H1 (cell line): ENCODE results near the gene KPNA3.

Source experiments
- CBX5 ChIP-seq: fragments of 300-800, 300-1000 bp; sonication (generic); IDR thresholded peaks from 2 replicates; pipeline ENCODE4 v1.7.1; 2016; ENCODE audit warnings: antibody characterized with exemption, low read length, low read depth
- CEBPB ChIP-seq: IDR thresholded peaks from 2 replicates; pipeline ENCODE4 v1.6.1; 2012; ENCODE audit warnings: low read depth, low read length
- EGR1 ChIP-seq: IDR thresholded peaks from 2 replicates; pipeline ENCODE4 v1.6.1; 2011; ENCODE audit warnings: low read depth, low read length, borderline replicate concordance
- HDAC6 ChIP-seq: IDR thresholded peaks from one replicate; pipeline ENCODE4 v1.7.1; 2012; ENCODE audit warnings: low read depth, mild to moderate bottlenecking, inconsistent platforms, low read length, moderate library complexity
- MAFK ChIP-seq: IDR thresholded peaks from 2 replicates; pipeline ENCODE4 v1.6.1; 2012; ENCODE audit warnings: low read depth, mild to moderate bottlenecking, improper control_type of control experiment, low read length
- POLR2A ChIP-seq, 2 experiments: IDR thresholded peaks; 1 replicate in 1 of 2; 2 replicates in 1 of 2; pipeline ENCODE4 v1.6.1; 2011; ENCODE audit warnings: low read depth in 2 of 2, low read length in 2 of 2, mild to moderate bottlenecking in 2 of 2; ENCODE audit errors: control extremely low read depth in 1 of 2
- RNF2 ChIP-seq: fragments of 200-900, 300-1000 bp; sonication (generic); IDR thresholded peaks from 2 replicates; pipeline ENCODE4 v1.7.1; 2016; ENCODE audit warnings: borderline replicate concordance, low read depth, mild to moderate bottlenecking, antibody characterized with exemption, low read length; ENCODE audit not compliant: poor library complexity, severe bottlenecking; ENCODE audit errors: missing control alignments
- YY1 ChIP-seq: IDR thresholded peaks from 2 replicates; pipeline ENCODE4 v1.6.1; 2011; ENCODE audit warnings: low read depth, mild to moderate bottlenecking, low read length
- TF ChIP-seq, protein P1 (sequence below), 3 experiments: IDR thresholded peaks; 1 replicate in 2 of 3; 2 replicates in 1 of 3; pipeline versions ENCODE4 v1.5.1 to v1.6.1; 2011; ENCODE audit warnings: low read length in 3 of 3, mild to moderate bottlenecking in 3 of 3, inconsistent platforms in 2 of 3, low read depth in 1 of 3, moderate library complexity in 1 of 3; ENCODE audit not compliant: insufficient read depth in 1 of 3; ENCODE audit errors: control extremely low read depth in 1 of 3

DNA sequence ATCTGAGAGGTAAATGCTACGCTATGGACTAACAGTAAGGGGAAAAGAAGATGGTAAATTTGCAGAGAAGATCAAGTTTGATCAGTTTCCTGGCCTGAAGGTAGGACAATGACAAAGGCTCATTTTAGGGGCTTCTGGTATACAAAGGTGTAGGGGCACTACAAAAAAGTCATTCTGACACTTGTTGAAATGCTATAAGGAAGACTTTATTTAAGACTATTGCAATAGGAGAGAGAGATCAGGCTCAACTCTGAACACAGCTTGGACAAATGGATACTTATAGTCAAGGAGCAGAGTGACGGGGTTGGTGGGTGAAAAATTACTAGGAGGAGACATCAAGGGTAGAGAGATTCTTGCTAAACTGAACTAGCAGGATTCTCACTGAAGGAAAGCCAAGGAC, 37.2 kb upstream of the KPNA3 start:
- TF ChIP-seq, protein P1, sequence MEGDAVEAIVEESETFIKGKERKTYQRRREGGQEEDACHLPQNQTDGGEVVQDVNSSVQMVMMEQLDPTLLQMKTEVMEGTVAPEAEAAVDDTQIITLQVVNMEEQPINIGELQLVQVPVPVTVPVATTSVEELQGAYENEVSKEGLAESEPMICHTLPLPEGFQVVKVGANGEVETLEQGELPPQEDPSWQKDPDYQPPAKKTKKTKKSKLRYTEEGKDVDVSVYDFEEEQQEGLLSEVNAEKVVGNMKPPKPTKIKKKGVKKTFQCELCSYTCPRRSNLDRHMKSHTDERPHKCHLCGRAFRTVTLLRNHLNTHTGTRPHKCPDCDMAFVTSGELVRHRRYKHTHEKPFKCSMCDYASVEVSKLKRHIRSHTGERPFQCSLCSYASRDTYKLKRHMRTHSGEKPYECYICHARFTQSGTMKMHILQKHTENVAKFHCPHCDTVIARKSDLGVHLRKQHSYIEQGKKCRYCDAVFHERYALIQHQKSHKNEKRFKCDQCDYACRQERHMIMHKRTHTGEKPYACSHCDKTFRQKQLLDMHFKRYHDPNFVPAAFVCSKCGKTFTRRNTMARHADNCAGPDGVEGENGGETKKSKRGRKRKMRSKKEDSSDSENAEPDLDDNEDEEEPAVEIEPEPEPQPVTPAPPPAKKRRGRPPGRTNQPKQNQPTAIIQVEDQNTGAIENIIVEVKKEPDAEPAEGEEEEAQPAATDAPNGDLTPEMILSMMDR (IDR thresholded peaks at IDR 0.05; ENCODE audit: control extremely low read depth in 1 of 3, insufficient read depth in 1 of 3, low read depth in 1 of 3, low read length in 3 of 3): no peak
- no peak for TF ChIP-seq RNF2
- TF ChIP-seq MAFK: no peak
- TF ChIP-seq YY1: no peak
- TF ChIP-seq EGR1: no peak
- TF ChIP-seq POLR2A (IDR thresholded peaks at IDR 0.05; ENCODE audit: control extremely low read depth in 1 of 2, low read depth in 2 of 2, low read length in 2 of 2): no peak
- no peak for TF ChIP-seq CEBPB
- TF ChIP-seq CBX5: no peak
- no peak for TF ChIP-seq HDAC6
